Liver (tissue), 2 donors: Measurements from ENCODE around the gene TBC1D10B.

ENCODE experiments used
- NR2F2 ChIP-seq: IDR thresholded peaks from 2 replicates; pipeline ENCODE4 v1.6.1; 2016; ENCODE audit warnings: antibody characterized with exemption
- RAD21 ChIP-seq, 2 donors: IDR thresholded peaks; 2 replicates each; pipeline ENCODE4 v1.6.1; 2016; ENCODE audit warnings: antibody characterized with exemption in 2 of 2, mild to moderate bottlenecking in 2 of 2
- donor health status: healthy.

DNA sequence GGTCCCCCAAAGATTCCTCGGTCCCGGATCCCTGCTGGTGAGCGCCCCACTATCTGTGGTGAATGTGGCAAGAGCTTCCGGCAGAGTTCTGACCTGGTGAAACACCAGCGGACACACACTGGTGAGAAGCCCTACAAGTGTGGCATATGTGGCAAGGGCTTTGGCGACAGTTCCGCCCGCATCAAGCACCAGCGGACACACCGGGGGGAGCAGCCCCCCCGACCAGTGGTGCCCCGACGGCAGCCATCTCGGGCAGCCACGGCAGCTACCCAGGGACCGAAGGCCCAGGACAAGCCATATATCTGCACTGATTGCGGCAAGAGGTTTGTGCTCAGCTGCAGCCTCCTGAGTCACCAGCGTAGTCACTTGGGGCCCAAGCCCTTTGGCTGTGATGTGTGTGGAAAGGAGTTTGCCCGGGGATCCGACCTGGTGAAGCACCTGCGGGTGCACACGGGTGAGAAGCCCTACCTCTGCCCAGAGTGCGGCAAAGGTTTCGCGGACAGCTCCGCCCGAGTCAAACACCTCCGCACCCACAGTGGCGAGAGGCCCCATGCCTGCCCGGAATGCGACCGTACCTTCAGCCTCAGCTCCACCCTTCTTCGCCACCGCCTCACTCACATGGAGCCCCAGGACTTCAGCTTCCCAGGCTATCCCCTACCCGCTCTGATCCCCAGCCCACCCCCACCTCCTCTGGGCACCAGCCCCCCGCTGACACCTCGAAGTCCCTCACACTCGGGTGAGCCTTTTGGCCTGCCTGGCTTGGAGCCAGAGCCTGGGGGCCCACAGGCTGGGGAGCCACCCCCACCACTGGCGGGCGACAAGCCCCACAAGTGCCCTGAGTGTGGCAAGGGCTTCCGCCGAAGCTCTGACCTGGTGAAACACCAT lies 27.7 kb upstream of the TBC1D10B start:
- no peak for TF ChIP-seq NR2F2
- TF ChIP-seq RAD21 (IDR thresholded peaks at IDR 0.05): no peak
